Activated T-cell treated with anti-CD3 and anti-CD28 coated beads, Interleukin-2, amount 50 U/mL, for 48 hours (primary cell): ENCODE results near the gene ST3GAL6.

Experiments used
- DNase-seq, 2 experiments: peaks; one replicate each; pipeline ENCODE4 v3.0.0-alpha.2; 2020

Gene ST3GAL6

GRCh38 chr3:98778383-98778782 is 15.2 kb downstream of the ST3GAL6 start:
- DNase-seq = no peak

- DNase-seq = no peak
Measured at GRCh38 chr3:98778852-98779413, 15.8 kb downstream of the ST3GAL6 start.

- DNase-seq = no peak
Measured at GRCh38 chr3:98779541-98780335, 16.6 kb downstream of the ST3GAL6 start.

GRCh38 chr3:98780343-98780742 is 17.2 kb downstream of the ST3GAL6 start:
- DNase-seq = no peak

GRCh38 chr3:98782824-98783500 is 19.8 kb downstream of the ST3GAL6 start:
- DNase-seq = no peak

GRCh38 chr3:98784042-98784441 is 20.9 kb downstream of the ST3GAL6 start:
- no peak for DNase-seq

- no peak for DNase-seq
Measured at GRCh38 chr3:98784666-98785600, 21.8 kb downstream of the ST3GAL6 start.

- no peak for DNase-seq
Measured at GRCh38 chr3:98786364-98787006, 23.3 kb downstream of the ST3GAL6 start.

GRCh38 chr3:98787181-98787580 is 24.0 kb downstream of the ST3GAL6 start:
- no peak for DNase-seq

- no peak for DNase-seq
Measured at GRCh38 chr3:98788651-98789050, 25.5 kb downstream of the ST3GAL6 start.

- DNase-seq = no peak
Measured at GRCh38 chr3:98791341-98792325, 28.5 kb downstream of the ST3GAL6 start.

- no peak for DNase-seq
Measured at GRCh38 chr3:98793971-98794370, 30.8 kb downstream of the ST3GAL6 start.

- no peak for DNase-seq
Measured at GRCh38 chr3:98796334-98796733, 33.2 kb downstream of the ST3GAL6 start.

GRCh38 chr3:98797905-98798304 is 34.8 kb downstream of the ST3GAL6 start:
- no peak for DNase-seq

GRCh38 chr3:98798820-98799219 is 35.7 kb downstream of the ST3GAL6 start:
- DNase-seq = no peak

- no peak for DNase-seq
Measured at GRCh38 chr3:98799479-98799878, 36.3 kb downstream of the ST3GAL6 start.

- DNase-seq = no peak
Measured at GRCh38 chr3:98800401-98800800, 37.3 kb downstream of the ST3GAL6 start.

- no peak for DNase-seq
Measured at GRCh38 chr3:98801043-98801747, 38.1 kb downstream of the ST3GAL6 start.

GRCh38 chr3:98805571-98805970 is 42.4 kb downstream of the ST3GAL6 start:
- DNase-seq = no peak

GRCh38 chr3:98806521-98806920 is 43.4 kb downstream of the ST3GAL6 start:
- DNase-seq = no peak
